Suppressor macrophage treated with lipopolysaccharide for 4 hours (primary cell): ENCODE results near the gene RBP5.
"Not testable (repeated sequence)": the region's sequence is repeated elsewhere in the genome, so short reads cannot be mapped to it uniquely, and the experiment has no call there.

Experiments used
- DNase-seq: peaks from one replicate; pipeline ENCODE4 v3.0.0-alpha.2; 2020

RBP5 gene

DNA sequence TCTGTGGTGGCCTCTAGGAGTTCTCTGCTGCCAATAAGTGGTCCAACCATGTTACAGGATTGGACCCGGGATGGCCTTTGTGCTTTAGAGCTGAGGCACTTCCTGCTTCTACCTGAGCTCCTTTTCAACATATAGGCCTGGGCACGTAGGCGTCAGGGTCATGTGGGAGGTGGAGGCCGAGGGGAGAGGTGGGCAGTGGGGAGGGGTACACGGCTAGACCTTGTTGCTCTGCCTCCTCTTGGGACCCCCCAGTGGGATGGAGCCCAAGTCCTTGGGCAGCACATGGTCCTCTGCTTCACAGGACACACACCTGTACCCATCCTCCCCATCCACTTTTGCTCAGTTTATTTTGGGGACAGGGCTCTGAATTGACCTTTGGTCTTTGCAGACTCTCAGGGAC lies 7.4 kb downstream of the RBP5 start:
- DNase-seq, result no peak

DNA sequence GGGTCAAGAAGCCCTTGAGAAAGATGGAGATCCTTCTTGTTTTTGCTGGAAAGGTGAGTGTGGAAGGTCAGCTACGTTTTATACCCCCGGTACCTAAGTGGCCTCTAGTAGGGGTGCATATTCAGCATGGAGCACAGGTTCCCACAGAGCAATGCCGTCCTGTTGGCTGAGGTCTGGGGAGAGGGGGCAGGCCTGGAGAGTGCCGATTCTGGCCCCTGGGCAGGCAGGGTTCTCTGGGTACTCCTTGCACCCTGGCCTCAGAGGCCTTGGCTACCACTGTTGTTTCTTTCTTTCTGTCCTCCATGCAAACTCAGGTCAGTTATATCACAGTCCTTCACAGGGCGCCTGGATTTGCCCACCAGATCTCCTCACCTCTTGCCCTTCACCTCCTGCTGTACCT lies 8.5 kb downstream of the RBP5 start:
- no peak for DNase-seq

DNA sequence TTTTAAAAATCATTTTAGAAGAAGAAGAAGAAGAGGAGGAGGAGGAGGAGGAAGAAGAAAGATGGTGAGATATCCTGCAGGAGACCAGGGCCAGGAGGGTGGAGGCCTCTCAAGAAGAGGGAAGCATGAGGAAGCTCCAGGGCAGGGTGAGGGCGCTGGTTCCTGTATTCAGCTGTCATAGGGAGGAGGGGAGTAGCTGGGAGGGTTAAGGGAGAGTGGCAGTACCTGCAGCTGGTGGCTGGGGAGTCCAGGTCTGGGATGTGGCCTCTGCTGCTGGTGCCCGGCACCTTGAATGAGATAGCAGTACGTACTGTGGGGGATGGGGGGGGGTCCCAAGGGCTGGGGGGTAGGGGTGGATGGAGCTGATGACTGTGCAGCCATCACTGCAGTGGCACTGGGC lies 9.8 kb downstream of the RBP5 start:
- DNase-seq, result peak; percentile 23

GRCh38 chr12:7117670-7118069 lies 11.0 kb downstream of the RBP5 start:
- DNase-seq, result no peak

GRCh38 chr12:7116916-7117315 lies 11.8 kb downstream of the RBP5 start:
- no peak for DNase-seq

DNA sequence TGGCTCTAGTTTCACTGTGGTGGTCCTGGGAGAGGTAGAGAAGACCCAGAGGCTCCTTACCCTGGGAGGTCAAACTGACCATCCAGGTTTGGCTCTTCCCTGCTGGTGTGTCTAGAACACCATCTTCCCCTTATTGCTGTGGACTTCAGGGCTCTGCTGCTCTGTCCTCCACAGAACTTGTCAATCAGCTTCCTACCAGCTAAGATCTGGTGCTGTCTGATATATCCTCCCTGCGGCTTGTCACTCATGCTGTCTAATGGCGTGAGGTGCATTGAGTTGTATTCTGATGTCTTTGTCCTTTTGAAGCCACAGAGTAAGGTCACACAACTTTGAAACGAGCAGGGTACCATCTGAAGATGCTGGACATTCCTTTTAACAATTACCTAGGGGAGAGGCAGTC lies 12.5 kb downstream of the RBP5 start:
- no peak for DNase-seq

GRCh38 chr12:7114851-7115250 lies 13.8 kb downstream of the RBP5 start:
- no peak for DNase-seq

DNA sequence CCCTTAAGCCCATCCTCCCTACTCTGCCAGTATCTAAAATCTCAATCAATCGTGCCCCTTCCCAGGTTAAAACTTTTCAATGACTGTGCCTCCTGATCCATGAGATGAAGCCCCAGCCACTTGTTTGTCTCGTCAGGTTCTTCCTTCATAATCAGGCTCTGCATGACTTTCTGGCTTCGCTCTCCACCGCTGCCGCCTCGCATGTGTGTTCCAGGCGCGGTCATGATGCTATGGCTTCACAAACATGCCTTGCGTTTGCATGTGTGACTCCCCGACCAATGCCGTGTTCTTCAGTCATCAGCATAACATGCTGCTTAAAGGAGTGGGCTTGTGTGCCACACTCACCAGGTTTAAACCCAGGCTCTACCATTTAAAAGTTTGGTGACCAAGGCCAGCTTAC lies 14.7 kb downstream of the RBP5 start:
- no peak for DNase-seq

- DNase-seq, result peak; percentile 61
Measured at GRCh38 chr12:7113389-7113871, 15.3 kb downstream of the RBP5 start.

GRCh38 chr12:7112041-7112440 lies 16.6 kb downstream of the RBP5 start:
- no peak for DNase-seq

- no peak for DNase-seq
Measured at GRCh38 chr12:7110661-7111060, 18.0 kb downstream of the RBP5 start.

DNA sequence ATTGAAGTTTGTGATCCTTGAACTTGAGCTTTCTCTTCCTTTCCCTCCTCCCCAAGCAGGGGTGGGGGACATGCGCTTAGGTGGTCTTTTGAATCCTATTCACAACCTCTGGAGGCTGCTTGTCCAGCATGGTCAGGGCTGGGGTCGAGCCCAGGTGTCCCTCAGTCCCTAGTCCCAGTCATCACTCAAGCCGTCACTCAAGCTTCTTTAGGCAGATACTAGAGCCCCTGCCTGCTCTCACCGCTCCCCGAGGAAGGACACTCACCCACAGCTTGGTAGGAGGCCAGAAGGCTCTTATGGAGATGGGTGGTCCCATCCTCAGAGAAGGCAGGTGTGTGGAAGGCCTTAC lies 19.1 kb downstream of the RBP5 start:
- no peak for DNase-seq

- DNase-seq, result peak; percentile 91
Measured at GRCh38 chr12:7108796-7109571, 19.7 kb downstream of the RBP5 start, which contains the start of gene C1RL. Gene C1RL, minus strand, starts transcription at chr12:7109214. Its CDS starts 34 bp downstream, at chr12:7109180.

DNA sequence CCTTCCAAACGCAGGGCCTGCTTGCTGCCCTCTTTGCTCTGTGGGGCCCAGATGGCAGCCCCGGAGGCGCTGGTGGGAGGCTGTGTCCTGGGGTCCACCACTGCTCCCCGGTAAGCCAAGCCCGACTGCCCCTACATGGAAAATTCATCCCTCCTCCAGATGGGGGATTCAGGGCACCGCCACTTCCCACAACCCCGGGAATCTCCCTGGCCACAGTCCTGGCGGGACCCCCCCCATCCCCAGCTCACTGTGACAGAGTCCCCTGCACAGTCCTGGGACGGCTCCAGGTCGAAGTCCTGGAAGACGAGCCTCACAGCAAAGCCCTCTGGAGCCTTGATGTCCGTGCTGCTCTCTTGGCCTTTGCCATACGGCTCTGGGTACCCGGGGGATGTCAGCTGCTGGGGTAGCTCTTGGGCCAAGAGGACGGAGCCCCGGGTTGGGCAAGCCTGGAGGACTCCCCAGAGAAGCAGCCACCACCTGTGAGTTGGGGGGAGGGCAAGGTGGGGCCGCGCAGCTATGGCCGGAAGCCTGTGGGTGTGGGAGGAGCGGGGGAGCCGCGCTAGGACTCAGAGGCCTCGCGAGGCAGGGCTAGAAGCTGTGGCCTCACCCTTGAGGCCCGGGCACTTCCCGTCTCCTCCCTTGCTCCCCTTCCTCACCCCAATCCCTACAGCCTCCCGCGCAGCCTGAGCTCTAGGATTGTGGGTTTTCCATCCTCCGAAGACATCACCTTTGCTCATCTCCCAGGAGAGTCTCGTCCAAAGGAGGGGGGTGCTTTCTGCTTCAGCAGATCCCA lies 20.5 kb downstream of the RBP5 start:
- DNase-seq, result peak; percentile 25

DNA sequence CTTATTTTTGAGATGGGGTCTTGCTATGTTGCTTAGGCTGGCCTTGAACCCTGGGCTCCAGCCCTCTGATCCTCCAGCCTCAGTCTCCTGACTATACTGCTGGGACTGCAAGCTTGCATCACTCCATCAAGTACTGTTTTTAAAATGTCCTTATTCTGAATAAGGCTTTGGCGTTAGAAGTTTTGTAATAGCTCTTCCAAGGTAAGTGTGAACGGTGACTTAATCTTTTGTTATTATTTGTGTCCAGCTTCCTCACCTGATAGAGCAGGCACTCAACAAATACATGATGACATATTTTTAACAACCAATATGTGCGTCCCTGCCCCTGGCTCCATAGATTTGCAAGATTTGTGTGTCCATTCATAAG lies 21.1 kb downstream of the RBP5 start:
- DNase-seq, result no peak

DNA sequence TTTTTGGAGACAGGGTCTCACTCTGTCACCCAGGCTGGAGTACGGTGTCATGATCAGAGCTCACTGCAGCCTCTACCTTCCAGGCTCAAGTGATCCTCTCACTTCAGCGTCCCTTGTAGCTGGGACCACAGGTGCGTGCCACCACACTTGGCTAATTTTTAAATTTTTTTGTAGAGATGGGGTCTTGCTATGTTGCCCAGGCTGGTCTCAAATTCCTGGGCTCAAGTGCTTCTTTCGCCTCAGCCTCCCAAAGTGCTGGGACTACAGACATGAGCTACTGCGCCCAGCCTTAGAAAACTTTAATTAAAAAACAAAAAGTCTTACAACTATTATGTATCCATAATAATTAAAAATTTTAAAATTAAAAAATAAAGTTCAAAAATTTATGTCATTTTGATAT lies 21.5 kb downstream of the RBP5 start:
- DNase-seq, result not testable (repeated sequence)

DNA sequence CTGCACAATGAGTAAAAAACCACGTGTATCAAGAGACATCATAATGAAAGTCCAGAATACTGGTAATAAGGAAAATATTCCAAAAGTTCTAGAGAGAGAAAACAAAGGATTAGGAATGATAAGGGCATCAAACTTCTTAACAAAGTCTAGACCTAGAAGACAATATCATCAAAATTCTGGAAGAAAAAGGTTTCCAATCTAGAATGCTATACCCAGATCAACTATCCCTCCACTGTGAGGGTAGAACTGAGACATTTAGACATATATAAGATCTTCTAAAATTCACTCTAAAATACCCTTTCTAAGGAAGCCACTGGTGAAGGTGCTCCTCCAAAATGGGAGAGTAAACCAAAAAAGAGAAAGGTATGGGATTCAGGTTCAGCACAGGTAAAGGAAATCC lies 22.6 kb downstream of the RBP5 start:
- DNase-seq, result no peak

GRCh38 chr12:7103837-7104584 lies 24.7 kb downstream of the RBP5 start:
- no peak for DNase-seq

GRCh38 chr12:7102582-7102981 lies 26.1 kb downstream of the RBP5 start:
- no peak for DNase-seq

GRCh38 chr12:7101694-7102131 lies 27.0 kb downstream of the RBP5 start:
- no peak for DNase-seq

DNA sequence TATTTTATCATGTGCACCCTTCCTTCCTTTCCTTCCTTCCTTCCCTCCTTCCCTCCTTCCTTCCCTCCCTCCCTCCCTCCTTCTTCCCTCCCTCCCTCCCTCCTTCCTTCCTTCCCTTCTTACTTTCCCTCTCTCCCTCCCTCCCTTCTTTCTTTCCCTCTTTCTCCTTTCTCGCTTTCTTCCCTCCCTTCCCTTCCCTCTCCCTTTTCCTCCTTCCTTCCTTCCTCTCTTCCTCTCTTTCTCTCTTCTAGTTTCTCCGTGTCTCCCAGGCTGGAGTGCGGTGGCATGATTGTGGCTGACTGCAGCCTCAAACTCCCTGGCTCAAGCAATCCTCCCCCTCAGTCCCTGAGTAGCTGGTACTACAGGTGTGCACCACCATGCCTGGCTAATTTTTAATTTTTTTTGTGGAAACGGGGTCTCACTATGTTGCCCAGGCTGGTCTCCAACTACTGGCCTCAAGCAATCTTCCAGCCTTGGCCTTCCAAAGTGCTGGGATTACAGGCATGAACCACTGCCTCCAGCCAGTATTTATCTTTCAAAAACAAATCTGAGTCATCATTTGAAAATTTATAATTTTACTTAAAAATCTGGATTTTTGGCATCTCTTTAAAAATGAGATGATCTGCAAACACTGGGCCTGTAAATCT lies 27.5 kb downstream of the RBP5 start:
- no peak for DNase-seq

GRCh38 chr12:7100239-7100638 lies 28.4 kb downstream of the RBP5 start:
- DNase-seq, result no peak
